Esophagus muscularis mucosa (tissue), 3 donors: ENCODE results near the gene RHO.

Source experiments
- POLR2A ChIP-seq: fragments of 450-650 bp; IDR thresholded peaks from one replicate; pipeline ENCODE4 v1.6.1; 2017; ENCODE audit warnings: antibody characterized with exemption, moderate library complexity, mild to moderate bottlenecking, low read depth
- POLR2AphosphoS5 ChIP-seq, 2 donors: sonication (generic); formaldehyde crosslinking; IDR thresholded peaks; one replicate each; pipeline ENCODE4 v1.6.1; 2017; ENCODE audit warnings: antibody characterized with exemption in 2 of 2
- TF ChIP-seq, protein P1 (sequence below), 3 experiments: fragments of 200-600 bp in 2 of 3; fragments of 450-650 bp in 1 of 3; sonication (generic) in 2 of 3; IDR thresholded peaks; one replicate each; pipeline ENCODE4 v1.5.1; 2017 to 2019; ENCODE audit warnings: antibody characterized with exemption in 3 of 3, mild to moderate bottlenecking in 2 of 3, moderate library complexity in 1 of 3

DNA sequence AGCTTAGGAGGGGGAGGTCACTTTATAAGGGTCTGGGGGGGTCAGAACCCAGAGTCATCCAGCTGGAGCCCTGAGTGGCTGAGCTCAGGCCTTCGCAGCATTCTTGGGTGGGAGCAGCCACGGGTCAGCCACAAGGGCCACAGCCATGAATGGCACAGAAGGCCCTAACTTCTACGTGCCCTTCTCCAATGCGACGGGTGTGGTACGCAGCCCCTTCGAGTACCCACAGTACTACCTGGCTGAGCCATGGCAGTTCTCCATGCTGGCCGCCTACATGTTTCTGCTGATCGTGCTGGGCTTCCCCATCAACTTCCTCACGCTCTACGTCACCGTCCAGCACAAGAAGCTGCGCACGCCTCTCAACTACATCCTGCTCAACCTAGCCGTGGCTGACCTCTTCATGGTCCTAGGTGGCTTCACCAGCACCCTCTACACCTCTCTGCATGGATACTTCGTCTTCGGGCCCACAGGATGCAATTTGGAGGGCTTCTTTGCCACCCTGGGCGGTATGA is at the start of gene RHO:
- TF ChIP-seq, protein P1, sequence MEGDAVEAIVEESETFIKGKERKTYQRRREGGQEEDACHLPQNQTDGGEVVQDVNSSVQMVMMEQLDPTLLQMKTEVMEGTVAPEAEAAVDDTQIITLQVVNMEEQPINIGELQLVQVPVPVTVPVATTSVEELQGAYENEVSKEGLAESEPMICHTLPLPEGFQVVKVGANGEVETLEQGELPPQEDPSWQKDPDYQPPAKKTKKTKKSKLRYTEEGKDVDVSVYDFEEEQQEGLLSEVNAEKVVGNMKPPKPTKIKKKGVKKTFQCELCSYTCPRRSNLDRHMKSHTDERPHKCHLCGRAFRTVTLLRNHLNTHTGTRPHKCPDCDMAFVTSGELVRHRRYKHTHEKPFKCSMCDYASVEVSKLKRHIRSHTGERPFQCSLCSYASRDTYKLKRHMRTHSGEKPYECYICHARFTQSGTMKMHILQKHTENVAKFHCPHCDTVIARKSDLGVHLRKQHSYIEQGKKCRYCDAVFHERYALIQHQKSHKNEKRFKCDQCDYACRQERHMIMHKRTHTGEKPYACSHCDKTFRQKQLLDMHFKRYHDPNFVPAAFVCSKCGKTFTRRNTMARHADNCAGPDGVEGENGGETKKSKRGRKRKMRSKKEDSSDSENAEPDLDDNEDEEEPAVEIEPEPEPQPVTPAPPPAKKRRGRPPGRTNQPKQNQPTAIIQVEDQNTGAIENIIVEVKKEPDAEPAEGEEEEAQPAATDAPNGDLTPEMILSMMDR (IDR thresholded peaks at IDR 0.05) = no peak
- TF ChIP-seq POLR2AphosphoS5 (IDR thresholded peaks at IDR 0.05) (no peak), POLR2A (no peak)
